Measurements from ENCODE around the gene DYRK3.
"Not testable (repeated sequence)": the region's sequence is repeated elsewhere in the genome, so short reads cannot be mapped to it uniquely, and the experiment has no call there.

DYRK3 gene

DNA sequence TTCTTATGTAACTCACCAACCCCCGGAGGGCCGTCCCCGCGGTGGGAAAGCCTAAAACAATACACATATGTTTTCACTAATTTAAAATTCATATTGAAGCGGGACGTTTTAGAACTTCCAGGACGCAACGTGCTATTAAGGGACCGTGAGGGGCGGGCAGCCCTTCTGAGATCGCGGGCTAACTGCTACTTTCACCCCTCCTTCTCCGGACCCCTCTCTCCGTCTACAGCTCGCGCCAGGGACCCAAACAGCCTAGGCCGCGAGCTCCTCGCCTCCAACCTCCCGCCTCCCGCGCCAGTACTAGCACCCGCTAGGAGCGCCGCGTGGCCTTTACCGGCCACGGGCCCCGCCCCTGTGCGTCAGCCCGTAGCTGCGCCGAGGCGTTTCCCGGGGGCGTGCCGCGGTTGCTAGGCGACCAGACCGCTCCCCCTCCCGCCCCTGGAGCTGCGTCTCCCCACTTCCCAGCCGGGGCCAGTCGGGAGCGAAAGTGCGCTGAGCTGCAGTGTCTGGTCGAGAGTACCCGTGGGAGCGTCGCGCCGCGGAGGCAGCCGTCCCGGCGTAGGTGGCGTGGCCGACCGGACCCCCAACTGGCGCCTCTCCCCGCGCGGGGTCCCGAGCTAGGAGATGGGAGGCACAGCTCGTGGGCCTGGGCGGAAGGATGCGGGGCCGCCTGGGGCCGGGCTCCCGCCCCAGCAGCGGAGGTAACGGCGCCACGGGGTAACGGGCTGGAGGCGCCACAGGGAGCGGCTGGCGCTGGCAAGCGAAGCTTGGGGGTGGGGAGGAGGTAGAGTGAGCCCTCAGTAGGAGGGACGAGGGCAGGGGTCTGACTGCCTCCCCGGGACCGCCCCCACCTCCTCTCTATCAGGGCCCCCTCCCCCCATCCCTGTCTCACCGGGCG, at the start of gene DYRK3:
DYRK3 (plus strand) TSS at position 457 of the 898 bp plus-strand sequence; CDS start at position 625, 168 bp downstream.
- peak; percentile 86 for DNase-seq (ENCODE audit: low read depth)

DNA sequence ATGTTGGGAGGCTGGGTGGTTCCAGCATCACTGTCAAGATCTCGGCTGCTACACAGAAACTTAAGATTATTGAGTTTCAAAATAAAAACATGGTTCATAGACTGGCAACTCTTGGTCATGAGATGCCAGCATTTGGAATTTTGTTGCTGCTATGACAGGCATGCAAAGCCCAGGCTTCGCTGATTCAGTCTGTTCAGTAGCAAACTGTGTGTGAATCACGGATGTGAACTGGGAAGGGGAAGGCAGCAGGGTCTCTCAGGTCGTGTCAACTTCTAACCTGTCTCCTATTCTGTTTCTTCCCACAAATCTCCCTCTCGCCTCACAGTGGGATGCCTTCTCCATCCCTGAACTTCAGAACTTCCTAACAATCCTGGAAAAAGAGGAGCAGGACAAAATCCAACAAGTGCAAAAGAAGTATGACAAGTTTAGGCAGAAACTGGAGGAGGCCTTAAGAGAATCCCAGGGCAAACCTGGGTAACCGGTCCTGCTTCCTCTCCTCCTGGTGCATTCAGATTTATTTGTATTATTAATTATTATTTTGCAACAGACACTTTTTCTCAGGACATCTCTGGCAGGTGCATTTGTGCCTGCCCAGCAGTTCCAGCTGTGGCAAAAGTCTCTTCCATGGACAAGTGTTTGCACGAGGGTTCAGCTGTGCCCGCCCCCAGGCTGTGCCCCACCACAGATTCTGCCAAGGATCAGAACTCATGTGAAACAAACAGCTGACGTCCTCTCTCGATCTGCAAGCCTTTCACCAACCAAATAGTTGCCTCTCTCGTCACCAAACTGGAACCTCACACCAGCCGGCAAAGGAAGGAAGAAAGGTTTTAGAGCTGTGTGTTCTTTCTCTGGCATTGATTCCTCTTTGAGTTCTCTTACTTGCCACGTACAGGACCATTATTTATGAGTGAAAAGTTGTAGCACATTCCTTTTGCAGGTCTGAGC, 48.6 kb upstream of the DYRK3 start:
- no peak for DNase-seq (ENCODE audit: low read depth)

DNA sequence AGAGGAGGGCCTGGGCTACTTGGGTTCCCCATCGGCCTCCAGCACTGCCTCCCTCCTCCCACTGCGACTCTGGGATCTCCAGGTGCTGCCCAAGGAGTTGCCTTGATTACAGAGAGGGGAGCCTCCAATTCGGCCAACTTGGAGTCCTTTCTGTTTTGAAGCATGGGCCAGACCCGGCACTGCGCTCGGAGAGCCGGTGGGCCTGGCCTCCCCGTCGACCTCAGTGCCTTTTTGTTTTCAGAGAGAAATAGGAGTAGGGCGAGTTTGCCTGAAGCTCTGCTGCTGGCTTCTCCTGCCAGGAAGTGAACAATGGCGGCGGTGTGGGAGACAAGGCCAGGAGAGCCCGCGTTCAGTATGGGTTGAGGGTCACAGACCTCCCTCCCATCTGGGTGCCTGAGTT, 47.4 kb upstream of the DYRK3 start:
- DNase-seq (ENCODE audit: low read depth): no peak

DNA sequence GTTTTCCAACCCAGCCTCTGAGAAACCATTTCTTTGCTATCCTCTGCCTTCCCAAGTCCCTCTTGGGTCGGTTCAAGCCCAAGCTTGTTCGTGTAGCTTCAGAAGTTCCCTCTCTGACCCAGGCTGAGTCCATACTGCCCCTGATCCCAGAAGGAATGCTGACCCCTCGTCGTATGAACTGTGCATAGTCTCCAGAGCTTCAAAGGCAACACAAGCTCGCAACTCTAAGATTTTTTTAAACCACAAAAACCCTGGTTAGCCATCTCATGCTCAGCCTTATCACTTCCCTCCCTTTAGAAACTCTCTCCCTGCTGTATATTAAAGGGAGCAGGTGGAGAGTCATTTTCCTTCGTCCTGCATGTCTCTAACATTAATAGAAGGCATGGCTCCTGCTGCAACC, 46.8 kb upstream of the DYRK3 start:
- no peak for DNase-seq (ENCODE audit: low read depth)

DNA sequence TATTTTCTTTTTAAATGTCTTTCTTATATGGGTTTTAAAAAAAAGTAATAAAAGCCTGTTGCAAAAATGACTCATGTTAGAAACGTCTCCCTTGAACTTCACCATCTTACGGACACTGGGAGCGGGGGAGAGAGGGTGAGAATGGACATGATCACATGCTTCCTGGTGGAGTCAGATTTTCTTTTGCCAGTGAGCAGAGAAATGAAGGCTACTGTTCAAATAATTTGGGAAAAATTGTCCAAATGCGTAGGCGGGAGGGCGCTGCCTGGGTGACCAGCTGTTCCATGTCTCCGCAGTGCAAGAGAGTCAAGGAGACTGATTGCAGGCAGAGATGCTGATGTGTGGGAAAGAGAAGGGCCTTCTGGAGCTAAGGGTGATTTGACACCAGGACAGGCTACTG, 46.1 kb upstream of the DYRK3 start:
- no peak for DNase-seq (ENCODE audit: low read depth)

DNA sequence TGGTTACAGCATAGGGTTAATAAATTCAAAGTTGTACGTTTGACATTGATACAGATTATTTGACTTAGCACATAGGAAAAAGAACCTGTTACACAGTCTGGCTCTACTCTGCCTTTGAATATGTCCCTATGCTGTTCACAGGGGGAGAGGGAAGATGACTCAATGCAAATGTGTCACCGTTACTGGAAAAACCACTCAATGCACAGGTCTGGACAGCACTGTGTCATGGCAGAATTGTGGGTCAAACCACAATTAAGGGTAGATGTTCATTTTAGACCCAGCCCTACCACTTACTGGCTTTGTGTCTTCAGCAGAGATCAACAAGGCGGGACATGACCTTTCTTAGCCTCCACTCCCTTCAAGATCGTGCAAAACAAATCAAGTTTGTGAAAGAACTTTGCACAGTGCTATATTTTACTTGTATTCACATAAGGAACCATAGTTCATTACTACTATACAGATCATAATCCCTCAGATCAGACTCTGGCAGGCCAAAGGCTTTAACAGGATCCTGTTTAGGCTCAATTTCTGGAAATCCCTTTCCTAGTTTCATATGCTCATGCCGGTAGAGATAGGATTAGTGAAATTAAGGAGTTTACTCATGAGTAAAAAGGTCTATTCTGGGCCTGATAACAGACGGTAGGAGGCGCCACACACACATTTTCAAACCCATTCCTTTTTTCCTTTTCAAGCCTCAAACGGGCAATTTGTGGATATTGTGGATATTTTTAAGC, 45.1 kb upstream of the DYRK3 start:
- DNase-seq (ENCODE audit: low read depth): no peak

DNA sequence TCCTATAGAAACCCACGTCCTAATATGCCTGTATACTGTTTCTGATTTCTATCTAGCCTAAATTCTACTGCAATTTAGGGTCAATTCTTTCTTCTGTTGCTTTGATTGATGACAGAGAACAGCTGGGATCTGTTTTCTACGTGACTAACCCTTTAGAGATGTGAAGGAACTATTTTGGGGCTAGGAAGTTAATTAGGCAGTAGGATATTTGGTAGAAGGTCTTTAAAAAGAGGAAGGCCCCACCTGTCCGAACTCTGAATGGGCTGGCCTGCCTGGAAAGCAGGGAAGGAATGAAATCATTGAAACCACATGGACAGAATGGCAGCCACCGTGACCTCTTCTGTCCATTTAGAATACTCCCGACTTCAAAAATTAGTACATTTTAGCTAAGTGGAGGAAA, 44.1 kb upstream of the DYRK3 start:
- no peak for DNase-seq (ENCODE audit: low read depth)

DNA sequence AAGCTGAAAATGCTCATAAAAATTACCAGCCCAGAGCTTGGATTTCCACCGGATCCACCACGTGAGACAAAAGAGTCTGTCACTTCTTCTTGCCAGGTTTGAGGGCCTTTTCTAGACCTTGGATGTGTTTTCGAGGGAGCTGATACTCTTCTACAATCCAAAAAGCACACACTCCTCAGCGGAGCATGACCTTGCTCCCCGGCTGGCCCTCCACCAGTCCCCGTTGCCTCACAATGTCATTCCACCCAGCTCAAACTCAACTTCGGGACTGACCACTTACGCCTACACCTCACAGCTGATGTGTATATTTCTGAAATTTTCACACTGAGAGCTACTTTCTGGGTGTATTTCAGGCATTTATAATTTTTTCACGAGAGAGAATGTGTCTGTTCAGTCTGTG, 43.6 kb upstream of the DYRK3 start:
- DNase-seq (ENCODE audit: low read depth): no peak

DNA sequence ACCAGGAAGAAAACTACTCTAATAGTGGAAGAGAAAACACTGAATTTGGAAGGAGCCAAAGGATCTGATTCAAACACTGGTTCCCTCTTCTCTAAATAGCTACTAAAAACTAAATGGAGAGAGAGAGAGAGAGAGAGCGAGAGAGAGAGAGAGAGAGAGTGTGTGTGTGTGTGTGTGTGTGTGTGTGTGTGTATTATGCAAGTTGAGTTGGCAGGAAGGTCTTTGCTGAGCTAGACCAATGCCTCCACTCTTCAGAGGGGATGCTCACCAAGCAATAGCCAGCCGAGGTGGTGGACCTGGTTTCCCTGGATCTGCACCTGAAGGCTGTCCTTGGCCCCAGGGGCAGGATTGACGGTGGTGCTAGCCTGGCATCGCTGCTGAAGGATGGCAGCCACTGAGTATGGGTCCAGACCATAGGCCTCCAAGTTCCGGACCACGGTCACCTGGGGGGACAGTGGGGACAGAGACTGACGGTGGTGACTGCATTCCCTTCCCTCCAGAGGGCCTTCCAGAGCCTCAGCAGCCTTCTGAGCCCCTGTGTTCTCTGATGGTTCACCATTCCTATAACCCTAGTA, 41.9 kb upstream of the DYRK3 start:
- no peak for DNase-seq (ENCODE audit: low read depth)

DNA sequence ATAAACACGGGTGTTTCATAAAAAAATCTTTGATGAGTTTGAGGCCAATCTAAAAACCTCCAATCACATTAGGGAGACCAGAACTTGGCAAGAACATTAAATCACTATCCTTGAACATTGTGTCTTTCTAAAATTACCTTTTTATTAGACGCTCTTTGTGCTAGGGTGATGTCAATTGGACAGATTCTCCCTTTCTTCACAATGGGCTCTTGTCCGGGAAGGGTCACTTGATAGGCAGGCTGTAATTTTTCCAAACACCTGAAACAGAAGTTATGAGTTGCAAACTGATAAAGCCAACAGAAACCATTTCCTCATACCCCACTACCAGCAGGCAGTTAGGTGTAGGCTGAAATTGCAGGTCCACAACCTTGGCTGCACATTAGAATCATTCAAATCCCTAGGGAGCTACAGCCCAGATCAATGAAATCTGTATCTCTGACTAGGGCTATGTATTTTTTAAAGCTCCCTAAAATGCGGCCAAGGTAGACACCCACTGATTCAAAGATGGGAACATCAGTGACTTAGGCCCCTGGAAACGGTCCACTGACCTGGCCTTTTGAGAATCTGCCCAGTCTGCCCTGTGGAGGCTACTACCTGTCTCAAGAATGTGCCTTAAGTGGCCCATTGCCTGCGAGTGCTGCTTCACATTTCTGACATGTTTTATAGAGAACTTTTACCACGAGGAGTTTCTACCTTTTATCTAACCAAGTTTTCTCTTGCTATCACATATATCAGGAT, 39.6 kb upstream of the DYRK3 start:
- DNase-seq (ENCODE audit: low read depth): no peak

DNA sequence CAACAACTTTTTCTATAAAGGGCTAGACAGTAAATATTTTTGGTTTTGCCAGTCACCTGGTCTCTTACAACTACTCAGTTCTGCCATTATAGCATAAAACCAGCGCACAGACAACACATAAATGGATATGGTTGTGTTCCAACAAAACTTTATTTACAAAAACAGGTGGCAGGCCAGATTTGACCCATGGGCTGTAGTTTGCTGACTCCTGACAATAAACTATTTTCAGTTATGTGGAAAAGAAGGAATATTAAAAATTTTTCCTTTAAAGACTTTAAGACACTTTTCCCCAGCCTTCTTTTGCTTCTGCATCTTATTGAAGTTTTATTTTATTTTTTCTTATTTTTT, 39.0 kb upstream of the DYRK3 start:
- no peak for DNase-seq (ENCODE audit: low read depth)

DNA sequence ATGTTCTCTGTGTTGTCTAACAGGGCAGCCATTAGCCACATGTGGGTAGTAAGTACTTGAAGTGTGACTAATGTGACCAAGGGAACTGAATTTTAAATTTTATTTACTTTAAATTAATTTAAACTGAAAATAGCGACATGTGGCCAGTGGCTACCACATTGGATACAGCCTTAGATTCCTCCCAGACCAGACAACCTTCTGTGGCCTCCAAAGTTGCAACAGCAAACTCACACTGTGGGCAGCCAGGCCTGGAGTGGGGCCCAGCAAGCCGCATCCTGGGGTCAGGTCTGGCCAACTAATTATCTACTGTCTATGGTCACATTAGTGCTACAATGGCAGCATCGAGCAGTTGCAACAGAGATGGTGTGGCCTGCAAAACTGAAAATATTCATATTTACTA, 34.8 kb upstream of the DYRK3 start:
- no peak for DNase-seq (ENCODE audit: low read depth)

DNA sequence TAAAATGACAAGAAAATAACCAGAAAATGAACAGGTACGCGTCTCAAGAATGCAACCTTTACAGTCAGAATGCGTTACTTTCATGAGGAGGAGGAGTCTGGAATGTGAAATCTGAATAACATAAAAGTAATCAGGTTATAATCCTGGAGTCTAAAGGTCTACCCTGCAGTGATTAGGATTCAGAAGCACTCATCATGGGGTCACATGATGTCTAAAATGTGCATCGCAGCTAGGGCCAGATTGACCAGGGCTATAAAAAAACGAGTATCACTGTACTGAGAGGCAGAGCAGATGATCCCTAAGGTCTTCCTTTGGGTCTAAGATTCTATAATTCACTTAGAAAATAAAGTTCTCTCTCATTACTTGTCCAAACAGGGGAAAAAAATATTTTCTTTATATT, 30.5 kb upstream of the DYRK3 start:
- DNase-seq (ENCODE audit: low read depth): no peak

DNA sequence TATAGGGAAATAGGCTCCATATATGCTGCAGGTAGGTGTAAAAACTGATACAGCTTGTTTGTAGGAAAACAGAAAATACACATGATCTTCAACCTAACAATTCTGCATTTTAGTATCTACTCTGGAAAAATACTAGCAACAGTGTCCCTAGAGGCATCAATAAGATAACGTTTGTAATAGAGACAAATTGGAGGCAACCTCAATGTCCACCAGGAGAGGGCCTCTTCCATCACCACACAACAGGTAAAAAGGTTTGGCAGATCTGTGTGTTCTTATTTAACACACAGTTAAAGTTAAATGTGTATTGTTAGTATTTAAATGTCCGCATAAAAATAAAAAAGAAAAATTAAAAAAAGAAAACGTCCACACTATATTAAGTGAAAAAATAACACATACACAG, 28.5 kb upstream of the DYRK3 start:
- DNase-seq (ENCODE audit: low read depth): no peak

DNA sequence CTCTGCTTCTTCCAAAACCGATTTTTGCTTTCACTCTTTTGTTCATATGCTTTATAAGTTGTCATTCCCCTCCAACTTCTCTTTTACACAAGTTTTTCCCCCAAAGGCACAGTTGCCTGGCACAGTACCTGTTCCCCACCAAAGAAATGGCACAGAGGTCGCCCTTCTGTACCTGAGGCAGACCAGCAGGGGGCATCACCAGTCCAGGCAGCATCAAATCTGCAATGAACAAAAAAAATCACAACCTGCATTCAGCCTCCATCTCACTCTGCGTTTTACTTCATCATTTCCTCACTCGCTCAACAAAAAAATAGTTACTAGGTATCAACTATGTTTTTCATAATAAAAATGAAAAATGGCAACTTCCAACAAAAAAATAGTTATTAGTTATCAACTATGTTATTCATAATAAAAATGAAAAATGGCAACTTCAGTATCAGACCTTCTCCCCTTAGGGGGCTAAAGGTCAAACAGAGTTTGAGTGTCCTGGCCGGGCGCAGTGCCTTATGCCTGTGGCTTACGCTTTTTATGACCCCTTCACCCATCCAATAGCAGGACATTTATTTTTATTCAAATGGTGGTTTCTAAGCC, 27.1 kb upstream of the DYRK3 start:
- DNase-seq (ENCODE audit: low read depth): peak; percentile 33

DNA sequence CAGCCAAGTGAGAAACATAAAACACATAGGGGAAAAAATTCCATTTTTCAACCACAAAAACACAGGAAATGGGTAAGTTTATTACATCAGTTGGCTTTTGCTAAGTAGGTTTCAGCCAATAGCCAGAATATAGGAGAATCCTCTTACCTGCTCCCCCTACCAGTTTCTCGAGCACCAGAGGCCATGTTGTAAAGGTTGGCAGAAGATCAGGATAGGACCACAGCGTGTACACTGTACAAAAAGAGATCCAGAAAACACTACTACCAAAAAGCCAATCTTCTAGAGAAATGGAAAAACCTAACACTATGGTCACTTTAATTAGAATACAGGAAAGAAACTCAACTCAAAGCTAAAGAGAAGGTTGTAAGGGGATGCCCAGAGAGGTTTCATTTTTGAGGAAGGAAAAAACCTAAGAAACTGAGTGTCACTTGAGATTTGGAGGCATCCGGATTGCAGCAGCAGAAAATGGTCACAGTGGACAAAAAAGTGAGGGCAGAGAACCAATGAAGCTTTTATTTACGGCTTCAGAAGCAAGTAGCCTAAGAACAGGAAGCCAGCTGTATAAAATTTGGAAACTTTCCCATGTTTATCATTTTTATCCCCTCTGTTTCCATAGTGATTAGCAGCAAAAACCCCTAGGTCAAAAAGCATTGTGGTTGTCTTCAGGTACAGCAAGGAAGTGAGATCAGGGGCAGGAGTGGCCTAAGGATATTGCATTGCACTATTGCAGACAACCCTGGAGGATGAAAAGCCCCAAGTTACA, 25.9 kb upstream of the DYRK3 start:
- no peak for DNase-seq (ENCODE audit: low read depth)

DNA sequence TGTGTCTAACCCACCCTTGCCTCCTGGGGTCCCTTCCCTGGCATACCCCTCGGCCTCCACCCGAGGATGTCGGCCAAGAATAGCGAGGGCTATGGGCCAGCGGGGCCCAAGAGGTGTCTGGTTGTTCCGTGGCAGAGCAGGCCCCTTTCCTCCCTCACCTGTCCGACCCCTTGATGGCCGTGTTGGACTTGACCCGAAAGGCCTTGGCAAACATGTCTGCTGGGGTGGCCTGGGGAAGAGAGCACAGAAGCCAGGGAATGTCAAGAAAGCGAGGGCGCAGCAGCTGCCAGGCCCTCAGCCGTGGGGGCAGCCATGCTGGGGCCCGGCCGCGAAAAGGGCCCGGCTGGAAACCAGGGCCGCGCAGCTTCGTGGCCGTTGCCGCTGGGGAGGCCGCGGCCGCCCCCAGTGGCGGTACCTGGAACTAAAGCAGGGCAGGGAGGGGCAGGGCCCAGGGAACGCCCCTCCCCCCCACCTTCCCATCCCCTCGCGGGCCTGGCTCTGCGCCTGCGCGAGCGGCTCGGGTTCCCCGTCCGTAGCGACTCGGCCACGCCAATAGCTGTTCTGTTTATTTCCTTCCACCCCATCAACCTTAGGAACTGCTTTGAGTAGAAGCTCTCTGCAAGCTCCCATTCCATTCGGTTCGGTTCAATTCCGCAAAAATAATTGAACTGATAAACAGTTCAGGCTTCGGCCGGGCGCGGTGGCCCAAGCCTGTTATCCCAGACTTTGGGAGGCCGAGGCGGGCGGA, 23.0 kb upstream of the DYRK3 start, which contains the start of gene EIF2D:
EIF2D (minus strand) TSS at position 337 of the 748 bp plus-strand sequence; CDS start at position 214, 123 bp downstream.
- peak; percentile 86 for DNase-seq (ENCODE audit: low read depth)

DNA sequence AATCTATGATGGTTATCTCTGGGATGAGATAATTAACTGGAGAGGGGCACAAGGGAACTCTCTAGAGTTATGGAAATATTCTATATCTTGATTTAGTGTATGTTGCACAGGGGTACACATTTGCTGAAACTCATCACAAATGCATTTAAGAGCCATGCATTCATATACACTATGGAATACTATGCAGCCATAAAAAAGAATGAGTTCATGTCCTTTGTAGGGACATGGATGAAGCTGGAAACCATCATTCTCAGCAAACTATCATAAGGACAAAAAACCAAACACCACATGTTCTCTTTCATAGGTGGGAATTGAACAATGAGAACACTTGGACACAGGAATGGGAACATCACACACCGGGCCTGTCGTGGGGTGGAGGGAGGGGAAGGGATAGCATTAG, 8.9 kb upstream of the DYRK3 start:
- DNase-seq (ENCODE audit: low read depth): not testable (repeated sequence)

DNA sequence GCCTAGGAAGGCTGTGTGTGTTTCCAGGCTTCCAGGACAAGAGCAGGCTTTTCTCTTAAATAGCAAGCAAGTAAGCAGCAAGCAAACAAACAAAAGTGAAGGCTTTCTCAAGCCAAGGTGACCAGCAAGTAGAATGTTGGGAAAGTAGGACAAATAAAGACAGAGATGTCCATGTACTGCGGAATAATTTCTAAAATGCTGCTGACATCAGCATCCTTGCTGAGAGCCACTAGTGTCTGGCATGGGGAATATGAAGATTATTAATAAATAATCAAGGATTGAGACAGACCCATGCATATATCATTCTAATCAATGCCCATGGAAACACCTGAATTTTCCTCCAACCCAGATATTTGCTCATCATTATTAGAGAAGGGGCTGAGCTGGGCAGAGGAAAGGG, 6.4 kb upstream of the DYRK3 start:
- DNase-seq (ENCODE audit: low read depth): no peak
